Chondrocyte (in vitro differentiated cells): ENCODE data around the gene GIN1. TPM values are rescaled to one million over a fixed set of nuclear protein-coding genes. Genes with fewer than 3 reads are reported as not detected.

Experiments used
- DNase-seq: peaks from one replicate; pipeline ENCODE4 v3.0.0; 2021; ENCODE audit warnings: mixed read lengths, low spot score
- H3K27ac Mint-ChIP-seq: one replicate; pipeline ENCODE4 v1.8.0; 2021; ENCODE audit warnings: mild to moderate bottlenecking, moderate library complexity, mixed read lengths; ENCODE audit not compliant: unreplicated experiment
- H3K27me3 Mint-ChIP-seq: 2 replicates; pipeline ENCODE4 v1.8.0; 2021; ENCODE audit warnings: low read depth, mixed read lengths
- H3K36me3 Mint-ChIP-seq: 2 replicates; pipeline ENCODE4 v1.8.0; 2021; ENCODE audit warnings: low read depth, mixed read lengths
- H3K4me1 Mint-ChIP-seq: 2 replicates; pipeline ENCODE4 v1.8.0; 2021; ENCODE audit warnings: low read depth, mild to moderate bottlenecking, mixed read lengths
- H3K4me3 Mint-ChIP-seq: one replicate; pipeline ENCODE4 v1.8.0; 2021; ENCODE audit warnings: mild to moderate bottlenecking, moderate library complexity, mixed read lengths; ENCODE audit not compliant: unreplicated experiment
- H3K9me3 Mint-ChIP-seq: 2 replicates; pipeline ENCODE4 v1.8.0; 2021; ENCODE audit warnings: low read depth, mixed read lengths
- CTCF ChIP-seq: fragments of 200-600 bp; sonication (generic); IDR thresholded peaks from 2 replicates; pipeline ENCODE4 v1.5.0; 2021; ENCODE audit warnings: antibody characterized with exemption, mild to moderate bottlenecking, moderate library complexity
- total RNA-seq: library from RNA; stranded (reverse); gene quantifications from 3 replicates; pipeline ENCODE4 v1.2.1, GENCODE V29; 2021

Gene GIN1
- total RNA-seq, 1 donor from 2014 or later: 4.5 TPM

GRCh38 chr5:103098993-103099392 lies 20.9 kb downstream of the GIN1 start:
- H3K36me3 Mint-ChIP-seq: peaks cover 6% of the 10 kb centered on the region
- no peaks in the 10 kb centered on the region for H3K9me3 Mint-ChIP-seq
- no peak overlapping the region for H3K27ac Mint-ChIP-seq
- no peak overlapping the region for H3K4me3 Mint-ChIP-seq
- no peak for DNase-seq
- peaks cover under 1% of the 10 kb centered on the region for H3K4me1 Mint-ChIP-seq
- H3K27me3 Mint-ChIP-seq: no peaks in the 10 kb centered on the region
- TF ChIP-seq CTCF: no peak

- H3K4me1 Mint-ChIP-seq: peaks cover 7% of the 10 kb centered on the region
- no peak overlapping the region for H3K27ac Mint-ChIP-seq
- H3K9me3 Mint-ChIP-seq: peaks cover 4% of the 10 kb centered on the region
- peaks cover 6% of the 10 kb centered on the region for H3K36me3 Mint-ChIP-seq
- no peak for TF ChIP-seq CTCF
- no peak overlapping the region for H3K4me3 Mint-ChIP-seq
- no peak for DNase-seq
- H3K27me3 Mint-ChIP-seq: no peaks in the 10 kb centered on the region
Observed at GRCh38 chr5:103094737-103095136, 25.2 kb downstream of the GIN1 start.

GRCh38 chr5:103093727-103094126 lies 26.2 kb downstream of the GIN1 start:
- Mint-ChIP-seq H3K9me3 (peaks cover 4% of the 10 kb centered on the region), H3K4me1 (peaks cover 7% of the 10 kb centered on the region), H3K27ac (no peak overlapping the region), H3K27me3 (no peaks in the 10 kb centered on the region), H3K4me3 (no peak overlapping the region), H3K36me3 (peaks cover 6% of the 10 kb centered on the region)
- TF ChIP-seq CTCF: no peak
- DNase-seq: no peak

DNA sequence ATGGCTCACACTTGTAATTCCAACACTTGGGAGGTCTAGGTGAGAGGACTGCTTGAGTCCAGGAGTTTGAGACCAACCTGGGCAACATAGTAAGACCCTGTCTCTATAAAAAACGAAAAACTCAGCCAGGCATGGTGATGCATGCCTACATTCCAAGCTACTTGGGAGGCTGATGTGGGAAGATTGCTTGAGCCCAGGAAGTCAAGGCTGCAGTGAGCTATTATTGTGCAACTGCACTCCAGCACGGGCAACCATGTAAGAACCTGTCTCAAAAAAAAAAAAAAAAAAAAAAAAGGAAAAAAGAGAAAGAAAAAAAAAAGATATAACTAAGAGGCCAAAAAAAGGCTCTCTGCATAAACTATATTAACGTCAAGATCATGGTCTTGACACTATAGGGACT lies 27.3 kb downstream of the GIN1 start:
- no peak overlapping the region for H3K27ac Mint-ChIP-seq
- no peak for DNase-seq

DNA sequence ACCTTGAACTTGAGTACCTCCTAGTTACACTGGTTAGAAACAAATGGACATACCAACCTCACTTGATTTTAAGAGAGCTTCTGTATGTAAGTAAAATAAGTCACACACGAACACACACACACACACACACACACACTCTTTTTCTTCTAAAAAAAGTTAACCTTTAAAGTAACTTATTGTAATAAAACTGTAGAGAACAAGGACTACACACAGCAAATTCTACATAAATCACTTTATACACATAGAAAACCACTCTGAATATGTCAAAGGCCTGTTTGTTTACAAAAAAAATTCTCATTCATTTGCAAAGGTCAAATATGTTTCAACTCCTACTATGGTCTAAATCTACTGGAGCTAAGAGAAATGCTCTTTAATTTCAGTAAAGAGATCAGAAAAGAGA lies 29.1 kb downstream of the GIN1 start:
- peaks cover 4% of the 10 kb centered on the region for H3K9me3 Mint-ChIP-seq
- DNase-seq: no peak
- no peak for TF ChIP-seq CTCF
- H3K27ac Mint-ChIP-seq: no peak overlapping the region
- peaks cover 7% of the 10 kb centered on the region for H3K4me1 Mint-ChIP-seq
- no peaks in the 10 kb centered on the region for H3K27me3 Mint-ChIP-seq
- H3K36me3 Mint-ChIP-seq: peaks cover 11% of the 10 kb centered on the region
- H3K4me3 Mint-ChIP-seq: no peak overlapping the region

More for the DNA sequence above, 27.3 kb downstream of the GIN1 start:
- H3K9me3 Mint-ChIP-seq: peaks cover 4% of the 10 kb centered on the region
- peaks cover 7% of the 10 kb centered on the region for H3K36me3 Mint-ChIP-seq
- H3K4me1 Mint-ChIP-seq: peaks cover 7% of the 10 kb centered on the region
- no peak for TF ChIP-seq CTCF
- no peaks in the 10 kb centered on the region for H3K27me3 Mint-ChIP-seq
- no peak overlapping the region for H3K4me3 Mint-ChIP-seq
